HepG2 (cell line): ENCODE data around the gene RGS19. TPM values are rescaled to one million over a fixed set of nuclear protein-coding genes. Genes with fewer than 3 reads are reported as not detected.

Experiments
- ADNP ChIP-seq: sonication (generic); formaldehyde crosslinking; IDR thresholded peaks from 2 replicates; pipeline ENCODE4 v1.4.0; 2020; ENCODE audit warnings: missing genetic modification reagents
- EZH2 ChIP-seq: conservative IDR thresholded peaks from 2 replicates; pipeline ENCODE4 v1.6.1; 2012; ENCODE audit warnings: mild to moderate bottlenecking, low read depth, low read length, moderate library complexity
- GABPB1 ChIP-seq: IDR thresholded peaks from 2 replicates; pipeline ENCODE4 v1.6.1; 2016; ENCODE audit warnings: mild to moderate bottlenecking, missing genetic modification reagents, moderate library complexity, missing compliant biosample characterization
- MAZ ChIP-seq, 2 experiments: sonication (generic) in 1 of 2; formaldehyde crosslinking in 1 of 2; IDR thresholded peaks; 2 replicates each; pipeline versions ENCODE4 v1.5.0 to v1.6.1; 2012 to 2020; ENCODE audit warnings: low read depth in 2 of 2, mild to moderate bottlenecking in 2 of 2, borderline replicate concordance in 1 of 2, improper control_type of control experiment in 1 of 2, low read length in 1 of 2, missing genetic modification reagents in 1 of 2, moderate library complexity in 1 of 2
- POGZ ChIP-seq: sonication (generic); formaldehyde crosslinking; IDR thresholded peaks from 2 replicates; pipeline ENCODE4 v1.4.0; 2020; ENCODE audit warnings: mild to moderate bottlenecking, missing genetic modification reagents
- YEATS4 ChIP-seq: sonication (generic); formaldehyde crosslinking; IDR thresholded peaks from 2 replicates; pipeline ENCODE4 v1.4.0; 2020; ENCODE audit warnings: missing genetic modification reagents, borderline replicate concordance
- ZBTB1 ChIP-seq: sonication (generic); formaldehyde crosslinking; IDR thresholded peaks from 2 replicates; pipeline ENCODE4 v1.4.0; 2020; ENCODE audit warnings: missing genetic modification reagents, borderline replicate concordance
- ZNF331 ChIP-seq: sonication (generic); formaldehyde crosslinking; IDR thresholded peaks from 2 replicates; pipeline ENCODE4 v1.4.0; 2020; ENCODE audit warnings: missing genetic modification reagents
- ZNF367 ChIP-seq: sonication (generic); formaldehyde crosslinking; IDR thresholded peaks from 2 replicates; pipeline ENCODE4 v1.4.0; 2020; ENCODE audit warnings: missing genetic modification reagents, borderline replicate concordance
- ZNF382 ChIP-seq: sonication (generic); formaldehyde crosslinking; IDR thresholded peaks from 2 replicates; pipeline ENCODE4 v1.5.0; 2020; ENCODE audit warnings: missing genetic modification reagents, mild to moderate bottlenecking, borderline replicate concordance
- ZNF451 ChIP-seq: sonication (generic); formaldehyde crosslinking; IDR thresholded peaks from 2 replicates; pipeline ENCODE4 v1.5.0; 2020; ENCODE audit warnings: mild to moderate bottlenecking, missing genetic modification reagents
- ZNF841 ChIP-seq: sonication (generic); formaldehyde crosslinking; IDR thresholded peaks from 2 replicates; pipeline ENCODE4 v1.8.1; 2023; ENCODE audit warnings: missing genetic modification reagents, borderline replicate concordance
- ZZZ3 ChIP-seq: sonication (generic); formaldehyde crosslinking; IDR thresholded peaks from 2 replicates; pipeline ENCODE4 v1.4.0; 2020; ENCODE audit warnings: missing genetic modification reagents, mild to moderate bottlenecking, borderline replicate concordance
- polyA plus RNA-seq, 8 experiments: library from polyadenylated mRNA; depleted of rRNA in 3 of 8; stranded (reverse) in 7 of 8; unstranded in 1 of 8; fragments of >200 nt; fragmentation: Illumina TruSeq in 4 of 8; extraction: Trizol in 4 of 8; gene quantifications; 2 replicates each; pipeline versions ENCODE4 v1.2.1 to v1.2.3, GENCODE V29; 2011 to 2016; ENCODE audit warnings: low read depth in 4 of 8, missing spikeins in 1 of 8, mixed read lengths in 1 of 8; ENCODE audit not compliant: insufficient read depth in 1 of 8
- total RNA-seq, 5 experiments: library from RNA; depleted of rRNA; stranded (reverse); fragments of >200 nt; fragmentation: Illumina TruSeq; extraction: Trizol; gene quantifications; 2 replicates each; pipeline ENCODE4 v1.2.3, GENCODE V29; 2016; ENCODE audit warnings: low read depth in 1 of 5
- TF ChIP-seq, protein P1 (sequence below): IDR thresholded peaks from 2 replicates; pipeline ENCODE4 v1.6.1; 2016; ENCODE audit warnings: low read depth, missing genetic modification reagents, missing compliant biosample characterization
- TF ChIP-seq, protein P2 (sequence below): IDR thresholded peaks from 2 replicates; pipeline ENCODE4 v1.6.1; 2016
- TF ChIP-seq, protein P3 (sequence below): sonication (generic); formaldehyde crosslinking; IDR thresholded peaks from 2 replicates; pipeline ENCODE4 v1.8.1; 2023; ENCODE audit warnings: mild to moderate bottlenecking, missing genetic modification reagents, borderline replicate concordance
- TF ChIP-seq, protein P4 (sequence below): sonication (generic); formaldehyde crosslinking; IDR thresholded peaks from 2 replicates; pipeline ENCODE4 v1.5.1; 2020; ENCODE audit warnings: missing genetic modification reagents, mild to moderate bottlenecking, borderline replicate concordance
- TF ChIP-seq, protein P5 (sequence below): sonication (generic); formaldehyde crosslinking; IDR thresholded peaks from 2 replicates; pipeline ENCODE4 v1.5.0; 2020; ENCODE audit warnings: missing genetic modification reagents, mild to moderate bottlenecking, borderline replicate concordance
- TF ChIP-seq, protein P6 (sequence below): fragments of 450-650 bp; IDR thresholded peaks from 2 replicates; pipeline ENCODE4 v1.6.1; 2017

The RGS19 gene
- total and polyA plus RNA-seq, 2 of the 13 experiments (the other 11 are each of a cell fraction or from before 2014, with no cell fraction given) = 10.7 to 11.9 TPM

DNA sequence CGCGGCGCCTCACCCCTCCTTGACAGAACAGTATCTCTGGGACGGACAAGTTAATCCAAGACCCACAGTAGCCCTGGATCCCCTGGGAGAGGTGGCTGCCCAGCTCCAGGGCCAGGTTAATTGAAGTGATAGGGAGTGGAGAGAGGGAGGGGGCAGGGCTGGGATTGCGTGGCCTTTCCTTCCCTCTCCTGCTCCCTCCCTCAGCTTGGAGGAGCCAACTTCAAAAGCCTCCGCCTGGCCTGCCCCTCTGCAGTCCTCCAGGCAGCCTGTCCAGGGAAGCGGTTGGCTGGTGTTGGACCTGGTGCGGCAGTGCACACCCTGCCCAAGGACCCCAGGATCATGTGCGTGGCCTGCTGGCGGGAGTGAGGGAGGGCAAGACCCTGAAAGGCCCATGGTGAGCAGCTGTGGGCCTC lies 43.4 kb downstream of the RGS19 start, which contains the start of gene C20orf204 (continued):
- TF ChIP-seq, protein P1, sequence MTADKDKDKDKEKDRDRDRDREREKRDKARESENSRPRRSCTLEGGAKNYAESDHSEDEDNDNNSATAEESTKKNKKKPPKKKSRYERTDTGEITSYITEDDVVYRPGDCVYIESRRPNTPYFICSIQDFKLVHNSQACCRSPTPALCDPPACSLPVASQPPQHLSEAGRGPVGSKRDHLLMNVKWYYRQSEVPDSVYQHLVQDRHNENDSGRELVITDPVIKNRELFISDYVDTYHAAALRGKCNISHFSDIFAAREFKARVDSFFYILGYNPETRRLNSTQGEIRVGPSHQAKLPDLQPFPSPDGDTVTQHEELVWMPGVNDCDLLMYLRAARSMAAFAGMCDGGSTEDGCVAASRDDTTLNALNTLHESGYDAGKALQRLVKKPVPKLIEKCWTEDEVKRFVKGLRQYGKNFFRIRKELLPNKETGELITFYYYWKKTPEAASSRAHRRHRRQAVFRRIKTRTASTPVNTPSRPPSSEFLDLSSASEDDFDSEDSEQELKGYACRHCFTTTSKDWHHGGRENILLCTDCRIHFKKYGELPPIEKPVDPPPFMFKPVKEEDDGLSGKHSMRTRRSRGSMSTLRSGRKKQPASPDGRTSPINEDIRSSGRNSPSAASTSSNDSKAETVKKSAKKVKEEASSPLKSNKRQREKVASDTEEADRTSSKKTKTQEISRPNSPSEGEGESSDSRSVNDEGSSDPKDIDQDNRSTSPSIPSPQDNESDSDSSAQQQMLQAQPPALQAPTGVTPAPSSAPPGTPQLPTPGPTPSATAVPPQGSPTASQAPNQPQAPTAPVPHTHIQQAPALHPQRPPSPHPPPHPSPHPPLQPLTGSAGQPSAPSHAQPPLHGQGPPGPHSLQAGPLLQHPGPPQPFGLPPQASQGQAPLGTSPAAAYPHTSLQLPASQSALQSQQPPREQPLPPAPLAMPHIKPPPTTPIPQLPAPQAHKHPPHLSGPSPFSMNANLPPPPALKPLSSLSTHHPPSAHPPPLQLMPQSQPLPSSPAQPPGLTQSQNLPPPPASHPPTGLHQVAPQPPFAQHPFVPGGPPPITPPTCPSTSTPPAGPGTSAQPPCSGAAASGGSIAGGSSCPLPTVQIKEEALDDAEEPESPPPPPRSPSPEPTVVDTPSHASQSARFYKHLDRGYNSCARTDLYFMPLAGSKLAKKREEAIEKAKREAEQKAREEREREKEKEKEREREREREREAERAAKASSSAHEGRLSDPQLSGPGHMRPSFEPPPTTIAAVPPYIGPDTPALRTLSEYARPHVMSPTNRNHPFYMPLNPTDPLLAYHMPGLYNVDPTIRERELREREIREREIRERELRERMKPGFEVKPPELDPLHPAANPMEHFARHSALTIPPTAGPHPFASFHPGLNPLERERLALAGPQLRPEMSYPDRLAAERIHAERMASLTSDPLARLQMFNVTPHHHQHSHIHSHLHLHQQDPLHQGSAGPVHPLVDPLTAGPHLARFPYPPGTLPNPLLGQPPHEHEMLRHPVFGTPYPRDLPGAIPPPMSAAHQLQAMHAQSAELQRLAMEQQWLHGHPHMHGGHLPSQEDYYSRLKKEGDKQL = 0 out of 2 replicates have a peak, but pooled peaks have one; percentile 50
- TF ChIP-seq YEATS4 (CRISPR knock-in tag) = peak; percentile 65; the same call in 1 of the 2 replicates
- TF ChIP-seq, protein P2, sequence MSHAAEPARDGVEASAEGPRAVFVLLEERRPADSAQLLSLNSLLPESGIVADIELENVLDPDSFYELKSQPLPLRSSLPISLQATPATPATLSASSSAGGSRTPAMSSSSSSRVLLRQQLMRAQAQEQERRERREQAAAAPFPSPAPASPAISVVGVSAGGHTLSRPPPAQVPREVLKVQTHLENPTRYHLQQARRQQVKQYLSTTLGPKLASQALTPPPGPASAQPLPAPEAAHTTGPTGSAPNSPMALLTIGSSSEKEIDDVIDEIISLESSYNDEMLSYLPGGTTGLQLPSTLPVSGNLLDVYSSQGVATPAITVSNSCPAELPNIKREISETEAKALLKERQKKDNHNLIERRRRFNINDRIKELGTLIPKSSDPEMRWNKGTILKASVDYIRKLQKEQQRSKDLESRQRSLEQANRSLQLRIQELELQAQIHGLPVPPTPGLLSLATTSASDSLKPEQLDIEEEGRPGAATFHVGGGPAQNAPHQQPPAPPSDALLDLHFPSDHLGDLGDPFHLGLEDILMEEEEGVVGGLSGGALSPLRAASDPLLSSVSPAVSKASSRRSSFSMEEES = 0 out of 2 replicates have a peak, but pooled peaks have one; percentile 14
- TF ChIP-seq ZZZ3 (CRISPR knock-in tag) = no peak
- peak; percentile 67 for TF ChIP-seq GABPB1 (CRISPR knock-in tag)
- TF ChIP-seq ZNF367 (CRISPR knock-in tag) = no peak
- TF ChIP-seq, protein P3, sequence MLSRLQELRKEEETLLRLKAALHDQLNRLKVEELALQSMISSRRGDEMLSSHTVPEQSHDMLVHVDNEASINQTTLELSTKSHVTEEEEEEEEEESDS (CRISPR knock-in tag) = no peak
- TF ChIP-seq ZNF451 (CRISPR knock-in tag) = peak; percentile 19; the same call in 1 of the 2 replicates
- TF ChIP-seq ZNF382 (CRISPR knock-in tag) = no peak
- TF ChIP-seq, protein P4, sequence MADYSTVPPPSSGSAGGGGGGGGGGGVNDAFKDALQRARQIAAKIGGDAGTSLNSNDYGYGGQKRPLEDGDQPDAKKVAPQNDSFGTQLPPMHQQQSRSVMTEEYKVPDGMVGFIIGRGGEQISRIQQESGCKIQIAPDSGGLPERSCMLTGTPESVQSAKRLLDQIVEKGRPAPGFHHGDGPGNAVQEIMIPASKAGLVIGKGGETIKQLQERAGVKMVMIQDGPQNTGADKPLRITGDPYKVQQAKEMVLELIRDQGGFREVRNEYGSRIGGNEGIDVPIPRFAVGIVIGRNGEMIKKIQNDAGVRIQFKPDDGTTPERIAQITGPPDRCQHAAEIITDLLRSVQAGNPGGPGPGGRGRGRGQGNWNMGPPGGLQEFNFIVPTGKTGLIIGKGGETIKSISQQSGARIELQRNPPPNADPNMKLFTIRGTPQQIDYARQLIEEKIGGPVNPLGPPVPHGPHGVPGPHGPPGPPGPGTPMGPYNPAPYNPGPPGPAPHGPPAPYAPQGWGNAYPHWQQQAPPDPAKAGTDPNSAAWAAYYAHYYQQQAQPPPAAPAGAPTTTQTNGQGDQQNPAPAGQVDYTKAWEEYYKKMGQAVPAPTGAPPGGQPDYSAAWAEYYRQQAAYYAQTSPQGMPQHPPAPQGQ = no peak
- no peak for TF ChIP-seq POGZ
- TF ChIP-seq, protein P5, sequence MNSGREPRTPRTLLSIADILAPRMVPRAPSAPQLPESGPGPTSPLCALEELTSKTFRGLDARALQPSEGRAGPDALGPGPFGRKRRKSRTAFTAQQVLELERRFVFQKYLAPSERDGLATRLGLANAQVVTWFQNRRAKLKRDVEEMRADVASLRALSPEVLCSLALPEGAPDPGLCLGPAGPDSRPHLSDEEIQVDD (CRISPR knock-in tag) = no peak; the same call in 1 of the 2 replicates
- TF ChIP-seq ZNF331 = peak; percentile 91
- TF ChIP-seq ZNF841 (CRISPR knock-in tag) = no peak
- TF ChIP-seq ADNP (CRISPR knock-in tag) = no peak
- TF ChIP-seq, protein P6, sequence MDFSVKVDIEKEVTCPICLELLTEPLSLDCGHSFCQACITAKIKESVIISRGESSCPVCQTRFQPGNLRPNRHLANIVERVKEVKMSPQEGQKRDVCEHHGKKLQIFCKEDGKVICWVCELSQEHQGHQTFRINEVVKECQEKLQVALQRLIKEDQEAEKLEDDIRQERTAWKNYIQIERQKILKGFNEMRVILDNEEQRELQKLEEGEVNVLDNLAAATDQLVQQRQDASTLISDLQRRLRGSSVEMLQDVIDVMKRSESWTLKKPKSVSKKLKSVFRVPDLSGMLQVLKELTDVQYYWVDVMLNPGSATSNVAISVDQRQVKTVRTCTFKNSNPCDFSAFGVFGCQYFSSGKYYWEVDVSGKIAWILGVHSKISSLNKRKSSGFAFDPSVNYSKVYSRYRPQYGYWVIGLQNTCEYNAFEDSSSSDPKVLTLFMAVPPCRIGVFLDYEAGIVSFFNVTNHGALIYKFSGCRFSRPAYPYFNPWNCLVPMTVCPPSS = no peak
- TF ChIP-seq ZBTB1 (CRISPR knock-in tag) = no peak
- TF ChIP-seq EZH2 = no peak
- no peak for TF ChIP-seq MAZ (IDR thresholded peaks at IDR 0.05; ENCODE audit: borderline replicate concordance, low read depth, low read length)
- peak; percentile 93 for TF ChIP-seq MAZ (CRISPR knock-in tag; IDR thresholded peaks at IDR 0.05; ENCODE audit: low read depth)
